GM21737 (cell line): ENCODE data around the gene ZP1.

Source experiments
- ATAC-seq: cut with Tn5 transposase; IDR thresholded peaks from one replicate; pipeline ENCODE4 v1.9.1; 2021; ENCODE audit warnings: mild to moderate bottlenecking, moderate library complexity; ENCODE audit not compliant: unreplicated experiment

ZP1 gene

GRCh38 chr11:60922906-60923305 lies 55.6 kb downstream of the ZP1 start:
- no peak for ATAC-seq

- ATAC-seq = no peak
These were observed 56.0 kb downstream of the ZP1 start for GRCh38 chr11:60923326-60923725.

DNA sequence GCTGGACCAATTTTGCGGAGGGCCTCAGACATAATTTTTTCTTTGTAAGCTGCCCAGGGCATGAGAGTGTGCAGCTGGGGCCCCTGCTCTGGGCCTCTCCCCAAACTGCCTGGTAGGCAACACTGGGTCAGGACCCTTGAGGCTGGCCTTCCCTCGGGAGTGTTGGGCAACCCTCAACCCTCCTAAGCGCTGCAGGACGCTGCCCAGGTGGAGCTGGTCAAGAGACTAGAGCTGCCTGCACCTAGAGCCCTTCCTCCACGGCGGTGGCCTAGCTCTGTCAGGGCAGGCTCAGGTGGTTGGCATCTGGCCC lies 56.4 kb downstream of the ZP1 start:
- ATAC-seq = no peak

DNA sequence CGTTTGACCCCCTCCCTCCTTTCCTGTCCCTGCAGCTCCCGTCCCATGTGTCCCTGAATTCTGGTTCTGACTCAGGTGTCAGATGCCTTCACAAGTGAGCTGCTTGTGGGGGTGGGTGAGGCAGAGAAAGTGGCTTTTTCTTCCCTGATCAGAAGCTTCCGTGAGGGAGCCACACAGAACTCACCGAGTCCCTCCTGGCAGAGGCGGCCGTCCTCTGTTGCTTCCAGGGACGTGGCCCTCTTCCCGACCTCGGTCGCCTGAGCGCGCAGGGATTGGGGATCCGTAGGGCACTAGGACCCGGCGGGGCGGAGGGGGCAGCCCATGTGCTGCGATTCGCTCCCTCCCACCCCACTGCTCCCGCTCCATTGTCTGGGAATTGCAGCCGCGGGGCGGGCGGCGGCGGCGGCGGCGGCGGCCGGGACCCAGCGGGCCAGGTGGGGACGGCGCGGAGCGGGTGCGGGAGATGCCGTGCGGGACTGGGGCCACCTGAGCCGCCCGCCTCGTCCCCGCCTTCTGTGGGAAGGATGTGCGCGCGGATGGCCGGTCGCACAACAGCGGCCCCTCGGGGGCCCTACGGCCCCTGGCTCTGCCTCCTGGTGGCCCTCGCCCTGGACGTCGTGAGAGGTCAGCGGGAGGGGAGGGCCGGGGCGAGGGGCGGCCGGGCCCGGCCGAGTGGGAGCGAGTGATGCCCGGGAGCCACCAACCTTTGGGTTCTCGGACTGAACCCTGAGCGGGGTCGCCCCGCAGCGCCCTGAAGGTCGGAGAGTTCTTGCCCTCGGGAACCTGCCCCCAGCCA lies 57.0 kb downstream of the ZP1 start, which contains the start of gene TMEM132A:
TSS of gene TMEM132A (plus strand) at position 351 of the 796 bp plus-strand sequence. CDS start at position 525, 174 bp downstream.
- no peak for ATAC-seq
